C4-2B (cell line): ENCODE data around the gene BID.

Source experiments
- CTCF ChIP-seq: fragments of 450-650 bp; conservative IDR thresholded peaks from 2 replicates; pipeline ENCODE4 v1.5.1; 2017; ENCODE audit warnings: mild to moderate bottlenecking
- ZFX ChIP-seq: fragments of 450-650 bp; IDR thresholded peaks from 2 replicates; pipeline ENCODE4 v1.6.1; 2017

GRCh38 chr22:17784776-17785175 is 10.5 kb upstream of the BID start:
- TF ChIP-seq CTCF (no peak), ZFX (no peak)
